NCI-H2029 (cell line): ENCODE measurements around the gene ZNF407.

ENCODE experiments used
- DNase-seq: peaks from one replicate; lab custom pipeline; 2025; lab: John Stamatoyannopoulos, UW

Gene ZNF407

DNA sequence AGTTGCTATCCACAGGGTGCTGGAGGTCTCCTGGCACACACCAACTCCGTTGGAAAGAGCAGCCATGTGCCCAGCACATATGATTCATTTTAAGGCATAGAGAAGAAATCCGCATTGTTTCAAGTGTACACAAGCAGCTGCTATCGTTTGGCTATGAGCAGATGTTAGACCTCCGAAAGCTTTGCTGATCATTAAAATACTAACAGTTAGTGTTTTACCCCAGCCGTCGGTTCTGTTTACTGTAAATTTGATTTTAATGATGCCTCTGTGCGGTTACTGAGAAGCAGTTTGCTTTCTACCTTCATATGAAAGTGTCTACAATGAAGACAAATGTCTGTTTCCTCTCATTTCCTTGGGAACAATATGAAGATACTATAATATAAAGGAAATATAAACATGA lies 456.4 kb downstream of the ZNF407 start:
- no peak for DNase-seq

DNA sequence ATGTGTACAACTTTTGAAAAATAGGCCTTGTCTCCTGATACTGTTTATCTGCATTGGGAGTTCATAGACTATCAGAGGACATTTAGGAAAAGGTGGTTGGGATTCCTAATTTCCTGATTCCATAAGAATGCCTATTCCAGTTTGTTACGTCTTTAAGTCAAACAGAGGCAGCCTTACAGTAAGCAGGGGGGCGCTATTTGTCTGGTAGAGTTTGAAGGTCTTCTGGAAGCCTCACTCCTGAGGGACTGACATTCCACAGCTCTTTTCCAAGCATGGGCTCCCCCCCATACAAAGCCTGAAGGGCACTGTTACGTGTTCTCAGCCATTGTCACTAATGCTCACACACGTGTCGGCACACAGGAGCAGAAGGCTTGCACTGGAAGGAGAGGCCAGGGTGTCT lies 456.9 kb downstream of the ZNF407 start:
- DNase-seq, result no peak

DNA sequence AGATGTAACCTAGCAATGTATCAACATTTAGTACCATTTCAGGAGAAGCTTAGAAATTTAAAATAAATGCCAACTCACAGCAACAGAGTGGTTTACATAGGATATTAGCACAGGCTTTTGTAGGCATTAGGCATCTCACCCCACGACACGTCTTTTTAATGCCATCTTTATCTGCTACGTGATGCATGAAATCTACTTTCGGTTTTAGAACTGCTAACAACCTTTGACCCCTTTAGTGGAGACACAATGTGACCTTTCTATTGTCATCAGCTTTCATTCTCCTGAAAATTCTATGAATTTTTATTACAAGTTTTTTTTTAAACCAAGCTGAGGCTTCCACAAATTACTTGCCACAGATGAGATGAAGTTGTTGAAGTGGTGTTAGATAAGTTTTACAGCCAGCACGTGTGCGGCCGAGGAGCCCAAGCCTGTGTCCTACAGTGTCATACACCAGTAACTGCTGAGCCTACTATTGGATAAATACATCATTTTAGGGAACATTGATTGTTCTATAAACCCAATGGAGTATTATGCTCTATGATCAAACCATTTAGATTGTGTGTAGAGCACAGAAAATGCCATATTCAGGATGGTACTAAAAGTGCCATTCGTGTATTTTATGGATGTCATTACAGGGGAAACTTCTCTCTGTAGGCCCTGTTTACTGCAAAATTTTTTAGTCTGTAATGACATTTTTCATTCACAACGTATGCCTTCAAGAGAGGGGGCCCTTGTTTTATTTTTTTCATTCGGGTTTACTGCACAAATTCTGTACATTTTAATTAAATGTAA lies 459.7 kb downstream of the ZNF407 start:
- DNase-seq, result no peak

DNA sequence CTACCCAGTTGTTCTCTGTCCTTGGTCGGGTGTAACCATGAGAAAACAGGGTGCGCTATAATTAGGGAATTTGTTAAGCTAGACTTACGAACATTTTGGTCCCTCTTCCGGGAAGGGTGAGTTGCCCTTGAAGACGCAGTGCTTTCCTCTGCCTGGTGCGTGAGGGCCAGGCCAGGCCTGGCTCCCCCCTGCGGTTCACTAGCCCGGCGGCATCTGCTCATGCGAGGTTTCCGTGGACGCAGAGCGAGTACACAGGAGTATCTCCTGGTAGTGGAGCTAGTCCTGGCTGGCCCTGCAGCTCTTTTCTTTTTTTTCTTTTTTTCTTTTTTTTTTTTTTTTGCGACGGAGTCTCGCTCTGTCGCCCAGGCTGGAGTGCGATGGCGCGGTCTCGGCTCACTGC lies 462.5 kb downstream of the ZNF407 start:
- no peak for DNase-seq

- no peak for DNase-seq
Observed at GRCh38 chr18:75062297-75062886, 464.7 kb downstream of the ZNF407 start.

GRCh38 chr18:75063196-75063595 lies 465.5 kb downstream of the ZNF407 start:
- no peak for DNase-seq

DNA sequence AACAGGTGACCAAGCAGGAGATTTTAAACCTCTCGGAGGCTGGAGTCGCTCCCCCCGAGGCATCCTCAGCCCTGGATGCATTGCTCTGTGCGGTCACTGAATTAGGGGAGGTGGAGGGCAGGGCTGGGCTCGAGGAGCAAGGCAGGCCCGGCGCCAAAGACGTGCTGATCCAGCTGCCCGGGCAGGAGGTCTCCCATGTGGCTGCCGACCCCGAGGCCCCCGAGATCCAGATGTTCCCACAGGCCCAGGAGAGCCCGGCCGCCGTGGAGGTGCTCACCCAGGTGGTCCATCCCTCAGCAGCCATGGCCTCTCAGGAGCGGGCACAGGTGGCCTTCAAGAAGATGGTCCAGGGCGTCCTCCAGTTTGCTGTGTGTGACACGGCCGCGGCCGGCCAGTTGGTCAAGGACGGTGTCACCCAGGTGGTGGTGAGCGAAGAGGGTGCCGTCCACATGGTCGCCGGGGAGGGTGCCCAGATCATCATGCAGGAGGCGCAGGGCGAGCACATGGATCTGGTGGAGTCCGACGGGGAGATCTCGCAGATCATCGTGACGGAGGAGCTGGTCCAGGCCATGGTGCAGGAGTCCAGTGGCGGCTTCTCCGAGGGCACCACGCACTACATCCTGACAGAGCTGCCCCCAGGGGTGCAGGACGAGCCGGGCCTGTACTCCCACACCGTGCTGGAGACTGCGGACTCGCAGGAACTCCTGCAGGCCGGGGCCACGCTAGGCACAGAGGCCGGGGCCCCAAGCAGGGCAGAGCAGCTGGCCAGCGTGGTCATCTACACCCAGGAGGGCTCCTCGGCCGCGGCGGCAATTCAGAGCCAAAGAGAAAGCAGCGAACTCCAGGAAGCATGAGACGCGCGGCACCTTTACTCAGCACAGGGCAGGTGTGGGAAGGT lies 466.2 kb downstream of the ZNF407 start:
- no peak for DNase-seq

- DNase-seq, result no peak
Observed at GRCh38 chr18:75064513-75064905, 466.8 kb downstream of the ZNF407 start.

- no peak for DNase-seq
Observed at GRCh38 chr18:75065251-75066000, 467.8 kb downstream of the ZNF407 start.

GRCh38 chr18:75066021-75066880 lies 468.6 kb downstream of the ZNF407 start:
- DNase-seq, result no peak

DNA sequence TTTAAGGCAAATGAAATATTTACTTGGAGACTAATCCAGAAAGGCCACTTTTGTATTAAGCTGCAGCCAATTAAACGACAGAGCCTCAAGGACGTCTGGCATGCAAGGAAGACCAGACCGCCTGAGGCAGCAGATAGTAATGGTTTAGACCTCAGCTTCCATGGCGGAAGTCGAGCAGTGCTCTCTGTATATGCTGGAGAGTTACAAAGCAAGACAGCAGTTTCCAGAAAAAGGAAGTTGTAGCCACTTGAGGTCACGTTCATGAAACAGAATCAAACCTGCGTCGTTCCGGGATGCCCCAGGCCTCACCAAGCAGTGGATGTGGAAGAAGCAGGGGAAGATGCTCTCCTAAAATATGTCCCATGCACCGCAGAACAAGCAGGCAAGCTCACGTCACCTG lies 469.3 kb downstream of the ZNF407 start:
- DNase-seq, result no peak

GRCh38 chr18:75067996-75068645 lies 470.5 kb downstream of the ZNF407 start:
- no peak for DNase-seq

DNA sequence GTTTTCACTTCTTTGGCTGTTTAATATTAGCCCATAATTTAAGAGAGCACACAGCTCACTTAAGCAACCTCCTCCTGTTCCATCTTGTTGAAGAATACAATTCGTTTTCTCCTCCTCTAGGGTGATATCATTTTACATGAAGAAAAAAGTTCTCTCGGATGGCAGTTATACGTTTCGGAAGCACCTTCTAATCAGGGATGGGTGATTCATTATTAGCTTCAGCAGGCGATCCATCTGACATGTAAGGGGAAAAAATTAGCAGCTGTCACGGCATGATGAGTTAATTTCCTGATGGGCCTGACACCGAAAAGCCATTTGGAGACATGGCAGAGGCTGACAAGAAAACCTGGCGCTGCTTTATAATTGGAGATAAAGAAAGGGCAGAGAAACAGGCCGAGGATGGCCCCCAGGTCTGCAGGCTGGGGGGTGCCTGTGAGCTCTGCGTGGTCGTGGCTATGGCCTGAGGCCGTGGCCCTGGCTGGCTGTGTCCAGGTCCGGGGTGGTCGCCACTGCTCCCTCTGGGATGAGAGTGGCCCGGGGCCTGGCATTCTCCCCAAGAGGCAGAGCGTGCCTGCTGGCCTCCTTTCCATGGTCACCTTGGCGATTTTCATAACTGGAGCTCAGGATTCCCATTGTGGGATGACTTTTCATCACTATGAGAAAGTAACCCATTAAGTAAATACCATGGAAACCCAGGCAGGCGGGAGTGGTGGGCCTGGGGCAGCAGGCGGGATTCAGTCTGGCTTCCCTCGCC lies 471.2 kb downstream of the ZNF407 start:
- DNase-seq, result no peak

DNA sequence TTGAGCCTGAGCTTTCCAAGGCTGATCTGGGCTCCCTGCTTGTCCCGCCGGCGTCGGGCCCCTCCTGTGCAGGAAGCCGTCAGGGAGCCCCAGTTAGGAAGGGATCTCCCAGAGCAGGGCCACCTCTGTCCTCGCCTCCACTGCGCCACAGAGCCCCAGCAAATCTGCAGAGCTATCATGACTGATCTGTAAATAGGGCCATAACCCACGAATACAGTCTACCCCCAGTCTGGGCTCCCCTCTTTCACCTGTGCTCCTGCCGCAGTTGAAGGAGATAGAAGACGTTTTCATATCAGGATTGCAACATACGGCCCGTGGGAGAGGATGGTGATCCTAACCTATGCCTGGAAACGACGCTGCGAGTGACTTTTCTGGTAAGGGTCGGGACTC lies 472.6 kb downstream of the ZNF407 start:
- no peak for DNase-seq

- DNase-seq, result peak; percentile 26
Observed at GRCh38 chr18:75070625-75071483, 473.2 kb downstream of the ZNF407 start.

DNA sequence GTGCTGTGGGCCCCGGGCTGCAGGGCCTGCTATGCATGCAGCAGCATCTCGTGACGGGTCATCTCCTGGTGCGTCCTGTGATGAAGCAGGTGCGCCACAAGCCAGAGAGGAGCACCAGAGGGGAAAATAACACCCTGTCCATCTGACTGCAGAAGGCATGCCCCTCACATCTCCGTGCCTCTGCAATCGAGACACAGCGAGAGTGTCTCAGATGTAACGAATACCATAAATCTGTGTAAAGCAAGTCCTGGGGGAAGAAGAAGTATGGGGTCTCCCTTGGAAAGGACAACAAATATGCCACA lies 473.8 kb downstream of the ZNF407 start:
- DNase-seq, result no peak

- DNase-seq, result no peak
Observed at GRCh38 chr18:75071866-75072671, 474.4 kb downstream of the ZNF407 start.

GRCh38 chr18:75072672-75073371 lies 475.2 kb downstream of the ZNF407 start:
- DNase-seq, result no peak
